HEK293 (cell line): Measurements from ENCODE around the gene BOC.

ENCODE experiments used
- CTCF ChIA-PET: fragments of 350-600 bp; formaldehyde crosslinking; extraction: SDS; loops from one replicate; lab custom pipeline; 2021; ENCODE audit warnings: antibody characterized with exemption; lab: Yijun Ruan, JAX
- POLR2A ChIA-PET: fragments of 300-600 bp; formaldehyde crosslinking; extraction: SDS; loops from one replicate; lab custom pipeline; 2020; ENCODE audit warnings: antibody characterized with exemption, inconsistent platforms; lab: Yijun Ruan, JAX
- H3K27ac ChIP-seq: fragments of 200-500 bp; sonication (Bioruptor generic); 2 replicates; pipeline ENCODE4 v1.5.1; 2014; ENCODE audit warnings: low read depth, low read length, control low read depth, inconsistent platforms; ENCODE audit errors: extremely low read depth
- H3K36me3 ChIP-seq, 2 experiments: fragments of 200-500 bp in 1 of 2; sonication (Bioruptor generic) in 1 of 2; 1 replicate in 1 of 2; 2 replicates in 1 of 2; pipeline ENCODE4 v1.5.1; 2014 to 2017; ENCODE audit warnings: inconsistent platforms in 2 of 2, low read length in 2 of 2; ENCODE audit not compliant: control insufficient read depth in 2 of 2, insufficient read depth in 1 of 2
- H3K4me1 ChIP-seq: fragments of 200-500 bp; sonication (Bioruptor generic); 2 replicates; pipeline ENCODE4 v1.5.1; 2014; ENCODE audit warnings: mild to moderate bottlenecking, low read length, inconsistent platforms; ENCODE audit not compliant: control insufficient read depth, insufficient read depth
- H3K4me3 ChIP-seq: 2 replicates; pipeline ENCODE4 v1.5.1; 2011; ENCODE audit warnings: low read depth, mild to moderate bottlenecking, control low read depth, low read length, moderate library complexity
- H3K9me3 ChIP-seq: fragments of 200-500 bp; sonication (Bioruptor generic); 2 replicates; pipeline ENCODE4 v1.5.1; 2014; ENCODE audit warnings: low read depth, low read length, inconsistent platforms; ENCODE audit not compliant: control insufficient read depth, insufficient read depth
- GLIS1 ChIP-seq: fragments of 450-650 bp; formaldehyde crosslinking; IDR thresholded peaks from 2 replicates; pipeline ENCODE4 v1.5.1; 2016; ENCODE audit warnings: missing biosample characterization, missing genetic modification characterization
- GLIS2 ChIP-seq: fragments of 450-650 bp; formaldehyde crosslinking; IDR thresholded peaks from 2 replicates; pipeline ENCODE4 v1.5.1; 2016; ENCODE audit warnings: missing biosample characterization, missing genetic modification characterization
- IKZF3 ChIP-seq: fragments of 450-650 bp; IDR thresholded peaks from 2 replicates; pipeline ENCODE4 v1.5.0; 2018; ENCODE audit warnings: missing biosample characterization, mild to moderate bottlenecking, missing genetic modification characterization, moderate library complexity
- SETDB1 ChIP-seq: IDR thresholded peaks from one replicate; pipeline ENCODE4 v1.6.1; 2017; ENCODE audit warnings: mild to moderate bottlenecking, low read length, moderate library complexity, mixed read lengths; ENCODE audit not compliant: insufficient read length
- TRIM28 ChIP-seq: IDR thresholded peaks from 2 replicates; pipeline ENCODE4 v1.6.1; 2011; ENCODE audit warnings: low read length, control low read depth, borderline replicate concordance
- ZBTB20 ChIP-seq: fragments of 450-650 bp; formaldehyde crosslinking; IDR thresholded peaks from 2 replicates; pipeline ENCODE4 v1.5.1; 2016; ENCODE audit warnings: missing biosample characterization, missing genetic modification characterization
- ZBTB48 ChIP-seq: fragments of 450-650 bp; formaldehyde crosslinking; IDR thresholded peaks from 2 replicates; pipeline ENCODE4 v1.5.1; 2016; ENCODE audit warnings: missing biosample characterization, missing genetic modification characterization
- ZBTB7A ChIP-seq: fragments of 450-650 bp; formaldehyde crosslinking; IDR thresholded peaks from 2 replicates; pipeline ENCODE4 v1.5.1; 2016; ENCODE audit warnings: low read depth, missing biosample characterization, missing genetic modification characterization
- ZNF23 ChIP-seq: fragments of 450-650 bp; formaldehyde crosslinking; IDR thresholded peaks from 2 replicates; pipeline ENCODE4 v1.5.1; 2016; ENCODE audit warnings: missing biosample characterization, missing genetic modification characterization, borderline replicate concordance
- ZNF292 ChIP-seq: fragments of 450-650 bp; formaldehyde crosslinking; IDR thresholded peaks from 2 replicates; pipeline ENCODE4 v1.5.1; 2016; ENCODE audit warnings: low read depth, missing biosample characterization, missing genetic modification characterization, borderline replicate concordance
- ZNF423 ChIP-seq: fragments of 450-650 bp; formaldehyde crosslinking; IDR thresholded peaks from 2 replicates; pipeline ENCODE4 v1.5.1; 2016; ENCODE audit warnings: missing biosample characterization, missing genetic modification characterization
- ZNF510 ChIP-seq: fragments of 450-650 bp; formaldehyde crosslinking; IDR thresholded peaks from 2 replicates; pipeline ENCODE4 v1.5.1; 2018; ENCODE audit warnings: mild to moderate bottlenecking, missing genetic modification characterization, missing biosample characterization; ENCODE audit not compliant: insufficient replicate concordance
- ZNF530 ChIP-seq: fragments of 450-650 bp; formaldehyde crosslinking; IDR thresholded peaks from 2 replicates; pipeline ENCODE4 v1.5.1; 2016; ENCODE audit warnings: low read depth, missing biosample characterization, missing genetic modification characterization
- ZNF544 ChIP-seq: fragments of 450-650 bp; formaldehyde crosslinking; IDR thresholded peaks from 2 replicates; pipeline ENCODE4 v1.5.0; 2017; ENCODE audit warnings: missing biosample characterization, missing genetic modification characterization
- ZNF585B ChIP-seq: fragments of 450-650 bp; formaldehyde crosslinking; IDR thresholded peaks from 2 replicates; pipeline ENCODE4 v1.5.1; 2016; ENCODE audit warnings: missing biosample characterization, missing genetic modification characterization
- ZNF596 ChIP-seq: fragments of 450-650 bp; IDR thresholded peaks from 2 replicates; pipeline ENCODE4 v1.5.0; 2018; ENCODE audit warnings: missing biosample characterization, mild to moderate bottlenecking, missing genetic modification characterization, moderate library complexity
- ZNF621 ChIP-seq: fragments of 450-650 bp; formaldehyde crosslinking; IDR thresholded peaks from 2 replicates; pipeline ENCODE4 v1.5.1; 2017; ENCODE audit warnings: missing biosample characterization, missing genetic modification characterization
- ZNF776 ChIP-seq: fragments of 450-650 bp; formaldehyde crosslinking; IDR thresholded peaks from 2 replicates; pipeline ENCODE4 v1.5.0; 2017; ENCODE audit warnings: missing biosample characterization, missing genetic modification characterization, borderline replicate concordance
- ZNF791 ChIP-seq: fragments of 450-650 bp; formaldehyde crosslinking; IDR thresholded peaks from 2 replicates; pipeline ENCODE4 v1.5.1; 2016; ENCODE audit warnings: missing biosample characterization, missing genetic modification characterization
- TF ChIP-seq, protein P1 (sequence below): sonication (generic); formaldehyde crosslinking; IDR thresholded peaks from 2 replicates; pipeline ENCODE4 v1.8.1; 2022; ENCODE audit warnings: mild to moderate bottlenecking, moderate library complexity, missing genetic modification reagents
- TF ChIP-seq, protein P2 (sequence below): fragments of 450-650 bp; formaldehyde crosslinking; IDR thresholded peaks from 2 replicates; pipeline ENCODE4 v1.5.1; 2016; ENCODE audit warnings: missing biosample characterization, missing genetic modification characterization
- TF ChIP-seq, protein P3 (sequence below): fragments of 450-650 bp; formaldehyde crosslinking; IDR thresholded peaks from 2 replicates; pipeline ENCODE4 v1.5.1; 2016; ENCODE audit warnings: missing biosample characterization, missing genetic modification characterization
- TF ChIP-seq, protein P4 (sequence below): fragments of 450-650 bp; formaldehyde crosslinking; IDR thresholded peaks from 2 replicates; pipeline ENCODE4 v1.5.1; 2017; ENCODE audit warnings: missing biosample characterization, missing genetic modification characterization
- TF ChIP-seq, protein P5 (sequence below): fragments of 450-650 bp; IDR thresholded peaks from 2 replicates; pipeline ENCODE4 v1.5.1; 2018; ENCODE audit warnings: missing biosample characterization, mild to moderate bottlenecking, missing genetic modification characterization

BOC gene

DNA sequence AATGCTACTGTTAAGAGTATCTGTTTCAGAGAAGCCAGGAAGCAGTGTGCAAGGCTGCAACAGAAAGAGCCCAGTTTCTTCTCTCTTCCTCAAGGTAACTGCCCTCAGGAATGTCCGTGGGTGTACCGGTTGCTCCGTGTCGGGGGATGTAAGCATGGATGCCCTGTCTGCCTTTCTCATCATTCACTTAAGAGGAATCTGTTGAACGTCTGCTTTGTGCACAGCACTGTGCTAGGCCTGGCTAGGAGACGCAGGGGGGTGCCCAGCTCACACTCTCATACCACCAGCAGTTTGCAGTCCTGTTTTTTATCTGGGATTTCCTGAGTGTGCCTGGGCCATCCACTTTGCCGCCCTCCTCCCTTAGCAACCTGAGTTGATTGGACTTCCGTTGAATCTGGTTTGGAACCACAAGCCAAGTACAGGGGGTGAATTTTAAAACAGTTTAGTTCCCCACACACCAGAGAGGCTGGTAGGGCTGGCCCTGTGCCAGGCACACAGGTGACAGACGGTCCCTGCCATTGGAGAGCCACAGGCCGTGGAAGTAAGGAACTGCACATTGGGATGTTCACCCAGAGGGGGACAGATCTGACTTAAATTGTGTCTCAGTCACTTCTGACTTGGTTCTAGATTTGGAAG is 11.2 kb downstream of the BOC start:
- H3K27ac ChIP-seq: no peak overlapping the region; the same call in 1 of the 2 replicates
- H3K4me3 ChIP-seq: no peak overlapping the region
- H3K9me3 ChIP-seq: no peaks in the 10 kb centered on the region
- peaks cover 0 to 31% of the 10 kb centered on the region in 2 experiments; a peak in 1 of 3 replicates for H3K36me3 ChIP-seq
- TF ChIP-seq, protein P1, sequence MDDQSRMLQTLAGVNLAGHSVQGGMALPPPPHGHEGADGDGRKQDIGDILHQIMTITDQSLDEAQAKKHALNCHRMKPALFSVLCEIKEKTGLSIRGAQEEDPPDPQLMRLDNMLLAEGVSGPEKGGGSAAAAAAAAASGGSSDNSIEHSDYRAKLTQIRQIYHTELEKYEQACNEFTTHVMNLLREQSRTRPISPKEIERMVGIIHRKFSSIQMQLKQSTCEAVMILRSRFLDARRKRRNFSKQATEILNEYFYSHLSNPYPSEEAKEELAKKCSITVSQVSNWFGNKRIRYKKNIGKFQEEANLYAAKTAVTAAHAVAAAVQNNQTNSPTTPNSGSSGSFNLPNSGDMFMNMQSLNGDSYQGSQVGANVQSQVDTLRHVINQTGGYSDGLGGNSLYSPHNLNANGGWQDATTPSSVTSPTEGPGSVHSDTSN (CRISPR knock-in tag): no peak
- TF ChIP-seq ZNF530 (tag by site-specific recombination): no peak
- TF ChIP-seq ZBTB20 (tag by site-specific recombination): no peak
- TF ChIP-seq TRIM28: no peak
- TF ChIP-seq, protein P2, sequence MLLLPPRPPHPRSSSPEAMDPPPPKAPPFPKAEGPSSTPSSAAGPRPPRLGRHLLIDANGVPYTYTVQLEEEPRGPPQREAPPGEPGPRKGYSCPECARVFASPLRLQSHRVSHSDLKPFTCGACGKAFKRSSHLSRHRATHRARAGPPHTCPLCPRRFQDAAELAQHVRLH: no peak
- TF ChIP-seq, protein P3, sequence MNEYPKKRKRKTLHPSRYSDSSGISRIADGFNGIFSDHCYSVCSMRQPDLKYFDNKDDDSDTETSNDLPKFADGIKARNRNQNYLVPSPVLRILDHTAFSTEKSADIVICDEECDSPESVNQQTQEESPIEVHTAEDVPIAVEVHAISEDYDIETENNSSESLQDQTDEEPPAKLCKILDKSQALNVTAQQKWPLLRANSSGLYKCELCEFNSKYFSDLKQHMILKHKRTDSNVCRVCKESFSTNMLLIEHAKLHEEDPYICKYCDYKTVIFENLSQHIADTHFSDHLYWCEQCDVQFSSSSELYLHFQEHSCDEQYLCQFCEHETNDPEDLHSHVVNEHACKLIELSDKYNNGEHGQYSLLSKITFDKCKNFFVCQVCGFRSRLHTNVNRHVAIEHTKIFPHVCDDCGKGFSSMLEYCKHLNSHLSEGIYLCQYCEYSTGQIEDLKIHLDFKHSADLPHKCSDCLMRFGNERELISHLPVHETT (tag by site-specific recombination): no peak
- no peak for TF ChIP-seq ZNF776 (tag by site-specific recombination)
- ChIA-PET CTCF (no interaction called here), POLR2A (no interaction called here)
- H3K4me1 ChIP-seq: no peaks in the 10 kb centered on the region

DNA sequence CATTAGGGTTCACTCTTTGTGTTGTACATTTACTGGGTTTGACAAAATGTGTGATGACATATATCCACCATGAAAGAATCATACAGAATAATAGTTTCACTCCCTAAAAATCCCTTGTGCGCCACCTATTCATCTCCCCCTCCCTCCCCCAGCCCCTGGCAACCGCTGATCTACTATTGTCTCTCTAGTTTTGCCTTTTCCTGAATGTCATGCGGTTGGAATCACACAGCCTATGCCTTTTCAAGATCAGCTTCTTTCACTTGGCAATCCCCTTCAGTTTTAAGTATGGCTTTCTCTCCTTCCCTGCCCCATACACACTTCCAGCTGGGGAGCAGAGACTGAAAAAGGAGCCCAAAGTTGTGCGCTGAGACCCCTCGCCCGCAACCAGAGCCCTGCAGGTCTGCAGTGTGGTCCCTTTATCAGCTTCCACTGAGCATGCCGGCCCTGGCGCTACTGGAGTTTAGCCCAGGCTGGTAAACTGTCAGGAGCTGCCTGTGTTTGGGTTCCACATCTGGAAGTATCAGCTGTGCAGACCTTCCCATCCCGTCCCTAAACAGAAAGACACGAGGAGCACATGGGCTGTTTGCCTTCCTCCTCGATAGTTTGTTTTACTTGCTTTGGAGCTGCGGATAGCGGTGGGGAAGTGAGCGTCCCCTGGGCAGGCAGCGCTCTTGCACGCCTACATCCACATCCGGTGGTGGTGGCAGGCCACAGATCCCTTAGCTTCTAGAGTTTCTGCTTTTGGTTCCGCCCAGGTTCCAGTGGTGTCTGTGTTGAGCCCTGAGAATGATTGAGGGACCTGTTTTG is 12.3 kb downstream of the BOC start:
- no peak overlapping the region for H3K4me3 ChIP-seq
- TF ChIP-seq SETDB1 (no peak), ZBTB20 (tag by site-specific recombination) (no peak), ZBTB48 (tag by site-specific recombination) (no peak), ZNF596 (tag by site-specific recombination) (no peak), ZNF510 (no peak), ZNF585B (tag by site-specific recombination) (no peak), GLIS1 (tag by site-specific recombination) (no peak), ZNF423 (tag by site-specific recombination) (no peak), ZNF621 (tag by site-specific recombination) (no peak), ZNF292 (no peak), ZNF544 (tag by site-specific recombination) (no peak), ZNF791 (tag by site-specific recombination) (no peak), ZNF23 (tag by site-specific recombination) (no peak), IKZF3 (tag by site-specific recombination) (no peak), ZBTB7A (tag by site-specific recombination) (no peak), GLIS2 (no peak)
- TF ChIP-seq, protein P4, sequence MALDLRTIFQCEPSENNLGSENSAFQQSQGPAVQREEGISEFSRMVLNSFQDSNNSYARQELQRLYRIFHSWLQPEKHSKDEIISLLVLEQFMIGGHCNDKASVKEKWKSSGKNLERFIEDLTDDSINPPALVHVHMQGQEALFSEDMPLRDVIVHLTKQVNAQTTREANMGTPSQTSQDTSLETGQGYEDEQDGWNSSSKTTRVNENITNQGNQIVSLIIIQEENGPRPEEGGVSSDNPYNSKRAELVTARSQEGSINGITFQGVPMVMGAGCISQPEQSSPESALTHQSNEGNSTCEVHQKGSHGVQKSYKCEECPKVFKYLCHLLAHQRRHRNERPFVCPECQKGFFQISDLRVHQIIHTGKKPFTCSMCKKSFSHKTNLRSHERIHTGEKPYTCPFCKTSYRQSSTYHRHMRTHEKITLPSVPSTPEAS (tag by site-specific recombination): no peak
- TF ChIP-seq, protein P5, sequence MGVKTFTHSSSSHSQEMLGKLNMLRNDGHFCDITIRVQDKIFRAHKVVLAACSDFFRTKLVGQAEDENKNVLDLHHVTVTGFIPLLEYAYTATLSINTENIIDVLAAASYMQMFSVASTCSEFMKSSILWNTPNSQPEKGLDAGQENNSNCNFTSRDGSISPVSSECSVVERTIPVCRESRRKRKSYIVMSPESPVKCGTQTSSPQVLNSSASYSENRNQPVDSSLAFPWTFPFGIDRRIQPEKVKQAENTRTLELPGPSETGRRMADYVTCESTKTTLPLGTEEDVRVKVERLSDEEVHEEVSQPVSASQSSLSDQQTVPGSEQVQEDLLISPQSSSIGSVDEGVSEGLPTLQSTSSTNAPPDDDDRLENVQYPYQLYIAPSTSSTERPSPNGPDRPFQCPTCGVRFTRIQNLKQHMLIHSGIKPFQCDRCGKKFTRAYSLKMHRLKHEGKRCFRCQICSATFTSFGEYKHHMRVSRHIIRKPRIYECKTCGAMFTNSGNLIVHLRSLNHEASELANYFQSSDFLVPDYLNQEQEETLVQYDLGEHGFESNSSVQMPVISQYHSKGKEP (tag by site-specific recombination): no peak
- no peak overlapping the region for H3K27ac ChIP-seq
- CTCF ChIA-PET: no interaction called here
- POLR2A ChIA-PET: no interaction called here
- peaks cover 0 to 20% of the 10 kb centered on the region in 2 experiments; a peak in 1 of 3 replicates for H3K36me3 ChIP-seq
- H3K4me1 ChIP-seq: no peaks in the 10 kb centered on the region
- no peaks in the 10 kb centered on the region for H3K9me3 ChIP-seq
